K562 treated with DMSO at 1 percent for 48 hours (cell line): Measurements from ENCODE around the gene ANGPTL8. TPM values are rescaled to one million over a fixed set of nuclear protein-coding genes. Genes with fewer than 3 reads are reported as not detected.

Experiments used
- total RNA-seq: library from RNA; unstranded; fragments of 300-600 nt; gene quantifications from 2 replicates; pipeline ENCODE4 v1.2.3, GENCODE V29; 2022; ENCODE audit warnings: low replicate concordance; ENCODE audit errors: extremely low read depth

The ANGPTL8 gene
- not detected in 2 replicates for total RNA-seq

GRCh38 chr19:11239377-11240000 lies at the start of gene ANGPTL8:
ANGPTL8 (plus strand) TSS chr19:11239619; CDS start chr19:11239638, 19 bp downstream.

GRCh38 chr19:11197291-11198174 lies 41.9 kb upstream of the ANGPTL8 start, which contains the start of gene KANK2:
KANK2 (minus strand) TSS chr19:11197545; CDS start chr19:11194511, 3,034 bp downstream.

GRCh38 chr19:11261971-11262839 lies 22.8 kb downstream of the ANGPTL8 start, which contains the start of gene DOCK6:
DOCK6 (minus strand) TSS chr19:11262524; CDS start chr19:11262440, 84 bp downstream.

Other genes starting within 250 kb of the ANGPTL8 start
- 66.2 TPM in 1 of 2 replicates, not detected in the other for gene LDLR, start 150.2 kb upstream of the ANGPTL8 start, total RNA-seq
- not detected in 2 replicates for gene SPC24, start 83.8 kb upstream of the ANGPTL8 start, total RNA-seq
- 1,164 TPM in 1 of 2 replicates, not detected in the other for gene KANK2, start 42.1 kb upstream of the ANGPTL8 start, total RNA-seq
- gene DOCK6, start 22.9 kb downstream of the ANGPTL8 start, total RNA-seq, result not detected in 2 replicates
- not detected in 2 replicates for gene TSPAN16, start 56.5 kb downstream of the ANGPTL8 start, total RNA-seq
- not detected in 2 replicates for gene RAB3D, start 100.0 kb downstream of the ANGPTL8 start, total RNA-seq
- not detected in 2 replicates for gene TMEM205, start 106.6 kb downstream of the ANGPTL8 start, total RNA-seq
- gene CCDC159, start 106.9 kb downstream of the ANGPTL8 start, total RNA-seq, result not detected in 2 replicates
- not detected in 2 replicates for gene PLPPR2, start 115.8 kb downstream of the ANGPTL8 start, total RNA-seq
- gene SWSAP1, start 135.0 kb downstream of the ANGPTL8 start, total RNA-seq, result not detected in 2 replicates
- not detected in 2 replicates for gene EPOR, start 144.7 kb downstream of the ANGPTL8 start, total RNA-seq
- gene RGL3, start 179.7 kb downstream of the ANGPTL8 start, total RNA-seq, result not detected in 2 replicates
- not detected in 2 replicates for gene ODAD3, start 195.5 kb downstream of the ANGPTL8 start, total RNA-seq
- gene PRKCSH, start 196.0 kb downstream of the ANGPTL8 start, total RNA-seq, result 230 TPM in 1 of 2 replicates, not detected in the other
- not detected in 2 replicates for gene ELAVL3, start 241.4 kb downstream of the ANGPTL8 start, total RNA-seq